GM12874 (cell line): Measurements from ENCODE around the gene SH3TC2.

Source experiments
- CTCF ChIP-seq: IDR thresholded peaks from 2 replicates; pipeline ENCODE4 v1.5.1; 2011; ENCODE audit warnings: low read depth, mild to moderate bottlenecking, control low read depth, low read length, moderate library complexity; ENCODE audit not compliant: insufficient read depth

SH3TC2 gene

GRCh38 chr5:149028984-149029383, 33.9 kb downstream of the SH3TC2 start:
- TF ChIP-seq CTCF: no peak

GRCh38 chr5:149028161-149028560, 34.7 kb downstream of the SH3TC2 start:
- no peak for TF ChIP-seq CTCF

- TF ChIP-seq CTCF: no peak
Measured at GRCh38 chr5:149027636-149028035, 35.2 kb downstream of the SH3TC2 start.

- no peak for TF ChIP-seq CTCF
Measured at GRCh38 chr5:149024943-149025342, 37.9 kb downstream of the SH3TC2 start.

GRCh38 chr5:149024477-149024876, 38.4 kb downstream of the SH3TC2 start:
- no peak for TF ChIP-seq CTCF

- TF ChIP-seq CTCF: no peak
Measured at GRCh38 chr5:149022200-149022599, 40.7 kb downstream of the SH3TC2 start.

GRCh38 chr5:149019679-149020078, 43.2 kb downstream of the SH3TC2 start:
- no peak for TF ChIP-seq CTCF

GRCh38 chr5:149018909-149019443, 43.9 kb downstream of the SH3TC2 start:
- no peak for TF ChIP-seq CTCF
